ENCODE results near the gene ARHGEF28. TPM values are rescaled to one million over a fixed set of nuclear protein-coding genes. Genes with fewer than 3 reads are reported as not detected.

The ARHGEF28 gene
- total and polyA plus RNA-seq, 9 of the 15 experiments (the other 6 are each of a cell fraction or from before 2014, with no cell fraction given), result 0.27 TPM; not detected in 8

- TF ChIP-seq HMGXB4 (CRISPR knock-in tag; IDR thresholded peaks at IDR 0.05) (no peak), RFX1 (IDR thresholded peaks at IDR 0.05) (no peak), MYNN (IDR thresholded peaks at IDR 0.05) (no peak), MYNN (CRISPR knock-in tag; IDR thresholded peaks at IDR 0.05) (no peak), GTF2E2 (tag; IDR thresholded peaks at IDR 0.05) (no peak), CXXC5 (CRISPR knock-in tag; IDR thresholded peaks at IDR 0.05) (no peak), MCM2 (IDR thresholded peaks at IDR 0.05; ENCODE audit: low read depth) (no peak), ZNF584 (CRISPR knock-in tag; IDR thresholded peaks at IDR 0.05; ENCODE audit: low read depth) (no peak), FOXK2 (conservative IDR thresholded peaks at IDR 0.05 in 1 of 2, IDR thresholded peaks at IDR 0.05 in 1 of 2; ENCODE audit: low read depth in 2 of 2) (no peak)
- TF ChIP-seq, protein P1, sequence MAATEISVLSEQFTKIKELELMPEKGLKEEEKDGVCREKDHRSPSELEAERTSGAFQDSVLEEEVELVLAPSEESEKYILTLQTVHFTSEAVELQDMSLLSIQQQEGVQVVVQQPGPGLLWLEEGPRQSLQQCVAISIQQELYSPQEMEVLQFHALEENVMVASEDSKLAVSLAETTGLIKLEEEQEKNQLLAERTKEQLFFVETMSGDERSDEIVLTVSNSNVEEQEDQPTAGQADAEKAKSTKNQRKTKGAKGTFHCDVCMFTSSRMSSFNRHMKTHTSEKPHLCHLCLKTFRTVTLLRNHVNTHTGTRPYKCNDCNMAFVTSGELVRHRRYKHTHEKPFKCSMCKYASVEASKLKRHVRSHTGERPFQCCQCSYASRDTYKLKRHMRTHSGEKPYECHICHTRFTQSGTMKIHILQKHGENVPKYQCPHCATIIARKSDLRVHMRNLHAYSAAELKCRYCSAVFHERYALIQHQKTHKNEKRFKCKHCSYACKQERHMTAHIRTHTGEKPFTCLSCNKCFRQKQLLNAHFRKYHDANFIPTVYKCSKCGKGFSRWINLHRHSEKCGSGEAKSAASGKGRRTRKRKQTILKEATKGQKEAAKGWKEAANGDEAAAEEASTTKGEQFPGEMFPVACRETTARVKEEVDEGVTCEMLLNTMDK (IDR thresholded peaks at IDR 0.05; ENCODE audit: borderline replicate concordance, insufficient read depth, low read depth, low read length, poor library complexity, severe bottlenecking), result no peak
Measured at GRCh38 chr5:73893813-73894212, 267.8 kb downstream of the ARHGEF28 start (continued).
